ENCODE measurements around the gene CES1. TPM values are rescaled to one million over a fixed set of nuclear protein-coding genes. Genes with fewer than 3 reads are reported as not detected.
"Not testable (repeated sequence)": the region's sequence is repeated elsewhere in the genome, so short reads cannot be mapped to it uniquely, and the experiment has no call there.

The CES1 gene
- total RNA-seq, 4 donors from 2014 or later, result 2.6 to 10.8 (median 5.1) TPM

GRCh38 chr16:55871411-55872038, 38.6 kb upstream of the CES1 start:
- no peak overlapping the region for H3K27ac ChIP-seq
- intact Hi-C loops (cut with DNase I), result no loop called here
- H3K4me1 ChIP-seq, result no peaks in the 10 kb centered on the region
- TF ChIP-seq, protein P1, sequence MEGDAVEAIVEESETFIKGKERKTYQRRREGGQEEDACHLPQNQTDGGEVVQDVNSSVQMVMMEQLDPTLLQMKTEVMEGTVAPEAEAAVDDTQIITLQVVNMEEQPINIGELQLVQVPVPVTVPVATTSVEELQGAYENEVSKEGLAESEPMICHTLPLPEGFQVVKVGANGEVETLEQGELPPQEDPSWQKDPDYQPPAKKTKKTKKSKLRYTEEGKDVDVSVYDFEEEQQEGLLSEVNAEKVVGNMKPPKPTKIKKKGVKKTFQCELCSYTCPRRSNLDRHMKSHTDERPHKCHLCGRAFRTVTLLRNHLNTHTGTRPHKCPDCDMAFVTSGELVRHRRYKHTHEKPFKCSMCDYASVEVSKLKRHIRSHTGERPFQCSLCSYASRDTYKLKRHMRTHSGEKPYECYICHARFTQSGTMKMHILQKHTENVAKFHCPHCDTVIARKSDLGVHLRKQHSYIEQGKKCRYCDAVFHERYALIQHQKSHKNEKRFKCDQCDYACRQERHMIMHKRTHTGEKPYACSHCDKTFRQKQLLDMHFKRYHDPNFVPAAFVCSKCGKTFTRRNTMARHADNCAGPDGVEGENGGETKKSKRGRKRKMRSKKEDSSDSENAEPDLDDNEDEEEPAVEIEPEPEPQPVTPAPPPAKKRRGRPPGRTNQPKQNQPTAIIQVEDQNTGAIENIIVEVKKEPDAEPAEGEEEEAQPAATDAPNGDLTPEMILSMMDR (IDR thresholded peaks at IDR 0.05), result no peak
- no peak for TF ChIP-seq POLR2A (IDR thresholded peaks at IDR 0.05)
- WGBS, 2 donors, result 73 to 74% methylated on average over 10 of the region's 10 CpGs
- no peaks in the 10 kb centered on the region for H3K27me3 ChIP-seq
- no peaks in the 10 kb centered on the region for H3K36me3 ChIP-seq
- H3K9me3 ChIP-seq, result no peaks in the 10 kb centered on the region
- no peak for DNase-seq
- H3K4me3 ChIP-seq (replicated peaks in 1 of 3), result no peak overlapping the region

GRCh38 chr16:55868980-55869379, 36.1 kb upstream of the CES1 start:
- H3K9me3 ChIP-seq, result no peaks in the 10 kb centered on the region
- no peaks in the 10 kb centered on the region for H3K27me3 ChIP-seq
- H3K4me1 ChIP-seq, result no peaks in the 10 kb centered on the region
- DNase-seq, result no peak
- no peak overlapping the region for H3K27ac ChIP-seq
- H3K4me3 ChIP-seq (replicated peaks in 1 of 3), result no peak overlapping the region
- H3K36me3 ChIP-seq, result no peaks in the 10 kb centered on the region
- no peak for TF ChIP-seq POLR2A (IDR thresholded peaks at IDR 0.05)
- TF ChIP-seq, protein P1 (IDR thresholded peaks at IDR 0.05), result no peak
- 84 to 89% methylated on average over 7 of the region's 7 CpGs for WGBS, 2 donors
- intact Hi-C loops (cut with DNase I), result no loop called here

DNA sequence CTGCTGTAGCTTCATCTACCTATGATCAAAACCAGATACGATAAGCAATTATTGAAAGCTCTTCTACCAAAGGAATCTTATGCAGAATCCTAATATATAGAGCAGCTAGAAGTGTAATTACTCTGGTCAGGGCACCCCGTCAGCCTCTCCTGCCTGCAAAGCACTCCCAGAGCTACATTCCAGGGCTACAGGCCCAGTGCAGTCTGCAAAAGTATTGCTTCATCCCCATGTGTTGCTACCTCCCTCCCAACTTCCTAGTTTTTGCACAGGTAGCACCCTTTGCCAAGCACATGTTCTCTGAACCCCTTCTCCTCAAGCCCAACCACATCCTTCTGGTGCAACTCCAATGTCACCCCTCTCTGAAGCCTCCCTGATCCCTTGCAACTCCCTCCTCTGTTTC, 35.2 kb upstream of the CES1 start:
- H3K36me3 ChIP-seq, result no peaks in the 10 kb centered on the region
- no peak for DNase-seq
- intact Hi-C loops (cut with DNase I), result no loop called here
- no peak overlapping the region for H3K4me3 ChIP-seq (replicated peaks in 1 of 3)
- no peaks in the 10 kb centered on the region for H3K9me3 ChIP-seq
- TF ChIP-seq POLR2A (IDR thresholded peaks at IDR 0.05), result no peak
- TF ChIP-seq, protein P1 (IDR thresholded peaks at IDR 0.05), result no peak
- no peak overlapping the region for H3K27ac ChIP-seq
- 87 to 89% methylated on average over 2 of the region's 2 CpGs for WGBS, 2 donors
- no peaks in the 10 kb centered on the region for H3K27me3 ChIP-seq
- H3K4me1 ChIP-seq, result no peaks in the 10 kb centered on the region

DNA sequence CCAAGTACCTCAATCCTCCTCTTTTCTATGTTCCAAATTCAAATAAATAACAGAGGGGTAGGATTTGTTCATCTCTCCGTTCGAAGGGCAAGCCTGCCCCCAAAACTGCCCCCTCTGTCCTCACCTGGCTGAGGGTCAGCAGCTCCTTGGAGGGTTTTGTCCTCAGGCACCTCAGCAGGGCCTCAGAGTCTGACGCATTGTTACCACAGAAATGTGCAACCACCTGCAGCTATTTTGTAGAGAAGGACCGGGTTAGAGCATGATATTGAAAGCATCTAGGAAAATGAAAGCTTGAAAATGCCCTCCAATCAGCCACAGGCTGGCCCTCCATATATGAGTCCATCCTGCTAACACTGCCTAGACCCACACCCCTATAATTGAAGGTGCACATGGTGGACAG, 28.4 kb upstream of the CES1 start:
- H3K4me3 ChIP-seq (replicated peaks in 1 of 3), result no peak overlapping the region
- intact Hi-C loops (cut with DNase I), result no loop called here
- DNase-seq, result no peak
- no peaks in the 10 kb centered on the region for H3K36me3 ChIP-seq
- no peaks in the 10 kb centered on the region for H3K9me3 ChIP-seq
- 77 to 81% methylated on average over 4 of the region's 4 CpGs for WGBS, 2 donors
- H3K27me3 ChIP-seq, result no peaks in the 10 kb centered on the region
- H3K4me1 ChIP-seq, result no peaks in the 10 kb centered on the region
- no peak overlapping the region for H3K27ac ChIP-seq
- TF ChIP-seq, protein P1 (IDR thresholded peaks at IDR 0.05), result no peak
- TF ChIP-seq POLR2A (IDR thresholded peaks at IDR 0.05), result no peak

DNA sequence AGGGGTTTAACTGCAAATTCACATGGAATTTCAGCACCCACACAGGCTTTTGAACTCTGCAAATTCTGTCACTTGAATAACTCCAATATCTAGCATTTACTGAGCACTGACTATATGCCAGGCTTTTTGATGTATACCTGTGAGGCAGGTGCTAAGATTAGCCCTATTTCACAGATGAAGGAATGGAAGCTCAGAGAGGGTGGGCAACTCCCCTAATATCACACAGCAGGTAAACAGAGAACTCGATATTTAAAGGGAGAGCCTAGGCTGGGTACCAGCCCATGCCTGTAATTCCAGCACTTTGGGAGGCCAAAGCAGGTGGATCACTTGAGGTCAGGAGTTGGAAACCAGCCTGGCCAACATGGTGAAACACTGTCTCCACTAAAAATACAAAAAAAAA, 24.8 kb upstream of the CES1 start:
- intact Hi-C loops (cut with DNase I); H3K27ac ChIP-seq; H3K4me3 ChIP-seq (replicated peaks in 1 of 3); H3K9me3 ChIP-seq; H3K4me1 ChIP-seq; H3K36me3 ChIP-seq; DNase-seq; H3K27me3 ChIP-seq: not testable (repeated sequence)
- WGBS, 2 donors, result 79 to 83% methylated on average over 1 of the region's 1 CpG

All from thyroid gland (tissue), 4 donors.